T-helper 1 cell treated with Interleukin-12 subunit alpha and Interleukin-12 subunit beta and Interleukin-4 antibody, amounts not matched to agents 30 ng/mL and 1 ng/mL, for 36 hours (primary cell): ENCODE results near the gene PRMT9. TPM values are rescaled to one million over a fixed set of nuclear protein-coding genes. Genes with fewer than 3 reads are reported as not detected.

Experiments used
- intact Hi-C: fragments of 100-400 bp; cut with micrococcal nuclease; formaldehyde crosslinking; loops from one replicate; pipeline ENCODE4 v1.15.1; 2024
- total RNA-seq: library from RNA; stranded (reverse); gene quantifications from 2 replicates; pipeline ENCODE4 v1.2.3, GENCODE V29; 2022

Gene PRMT9
- total RNA-seq, 1 donor from 2014 or later, result 10.1 TPM

- intact Hi-C loops, result loop anchor here (5.0 kb wide), 4 partner anchors 45 to 1745 kb away; partner anchors contain the start of genes SLC10A7 and ZNF827
Measured at GRCh38 chr4:147682755-147683154, 1.2 kb downstream of the PRMT9 start.

DNA sequence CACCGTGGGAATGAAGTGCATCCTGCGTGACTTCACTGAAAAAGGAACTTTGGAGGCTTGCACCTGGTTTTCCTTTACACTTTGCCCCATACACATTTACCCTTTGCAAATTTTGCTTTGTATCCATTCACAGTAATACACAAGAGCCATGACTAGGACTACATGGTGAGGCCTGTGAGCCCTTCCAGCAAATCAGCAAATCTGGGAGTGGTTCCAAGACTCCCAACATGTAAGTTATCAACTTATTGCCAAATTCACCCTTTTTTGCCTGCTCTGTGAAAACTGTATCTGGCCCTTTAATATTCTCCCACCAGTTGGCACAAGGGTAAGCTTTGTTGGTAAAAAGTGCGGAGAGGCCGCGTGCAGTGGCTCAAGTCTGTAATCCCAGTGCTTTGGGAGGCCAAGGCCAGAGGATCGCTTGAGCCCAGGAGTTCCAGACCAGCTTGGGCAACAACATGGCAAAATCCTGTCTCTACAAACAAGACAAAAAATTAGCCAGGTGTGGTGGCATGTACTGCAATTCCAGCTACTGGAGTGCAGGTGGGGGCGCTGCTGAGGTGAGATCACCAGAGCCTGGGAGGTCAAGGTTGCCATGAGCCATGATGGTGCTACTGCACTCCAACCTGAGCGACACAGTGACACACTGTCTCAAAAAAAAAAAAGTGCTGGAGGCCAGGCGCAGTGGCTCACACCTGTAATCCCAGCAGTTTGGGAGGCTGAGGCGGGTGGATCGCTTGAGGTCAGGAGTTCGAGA is 5.0 kb downstream of the PRMT9 start:
- intact Hi-C loops, result no loop called here

- intact Hi-C loops, result no loop called here
Measured at GRCh38 chr4:147678106-147678505, 5.9 kb downstream of the PRMT9 start.

- intact Hi-C loops, result no loop called here
Measured at GRCh38 chr4:147674496-147674895, 9.5 kb downstream of the PRMT9 start.

DNA sequence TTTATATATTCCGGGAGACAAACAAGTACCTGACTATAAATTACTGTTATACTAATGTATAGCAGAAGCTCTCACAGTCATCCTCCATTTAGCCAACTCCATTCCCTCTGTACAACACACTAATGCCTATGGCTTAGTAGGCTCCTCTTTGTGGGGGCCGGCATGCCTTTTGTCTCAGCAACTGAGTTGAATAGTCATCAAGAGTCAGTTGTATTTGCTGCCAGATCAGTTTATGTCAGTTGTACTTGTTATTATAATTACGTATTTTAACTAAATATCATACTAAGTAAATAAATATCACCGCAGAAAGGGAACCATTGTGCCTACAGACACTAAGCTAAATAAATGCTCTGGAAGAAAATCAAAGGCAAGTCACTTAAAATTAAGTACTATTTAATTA is 9.9 kb downstream of the PRMT9 start:
- intact Hi-C loops, result no loop called here

DNA sequence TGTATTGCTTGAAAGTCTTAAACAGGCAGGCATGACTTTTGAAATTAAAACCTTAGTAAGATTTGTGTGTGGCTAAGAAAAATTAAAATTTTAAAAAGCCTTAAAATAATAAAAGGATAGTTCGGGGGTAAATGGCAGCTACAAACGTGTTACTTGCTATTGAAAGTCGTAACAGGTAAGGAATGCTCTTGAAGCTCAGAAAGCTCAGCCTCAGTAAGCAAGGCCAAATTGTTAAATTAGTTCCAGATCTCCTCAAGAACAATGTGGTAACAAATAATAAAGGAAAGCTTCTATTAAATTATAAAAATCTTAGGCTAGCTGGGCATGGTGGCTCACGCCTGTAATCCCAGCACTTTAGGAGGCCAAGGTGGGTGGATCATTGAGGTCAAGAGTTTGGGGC is 25.5 kb downstream of the PRMT9 start:
- intact Hi-C loops, result no loop called here

- intact Hi-C loops, result no loop called here
Measured at GRCh38 chr4:147655639-147656038, 28.3 kb downstream of the PRMT9 start.

- intact Hi-C loops, result no loop called here
Measured at GRCh38 chr4:147651563-147651962, 32.4 kb downstream of the PRMT9 start.

DNA sequence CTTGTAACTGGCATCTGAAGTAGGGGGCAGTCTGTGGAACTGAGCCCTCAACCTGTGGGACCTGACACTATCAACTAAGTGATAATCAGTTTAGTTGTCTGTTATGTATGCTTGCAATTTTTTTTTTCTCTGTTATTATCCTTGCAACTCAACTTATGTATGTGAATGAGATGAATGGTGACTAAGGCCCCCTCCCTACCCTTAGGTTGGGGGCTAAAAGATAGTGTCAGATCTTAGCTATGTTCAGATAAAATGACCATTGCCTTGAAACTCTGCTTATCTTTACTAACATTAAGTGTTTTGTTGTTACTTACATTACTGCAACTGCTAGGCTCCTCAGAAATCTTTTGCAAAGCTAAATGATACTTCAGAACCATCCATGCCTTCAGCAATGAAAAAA is 35.3 kb downstream of the PRMT9 start:
- intact Hi-C loops, result no loop called here

DNA sequence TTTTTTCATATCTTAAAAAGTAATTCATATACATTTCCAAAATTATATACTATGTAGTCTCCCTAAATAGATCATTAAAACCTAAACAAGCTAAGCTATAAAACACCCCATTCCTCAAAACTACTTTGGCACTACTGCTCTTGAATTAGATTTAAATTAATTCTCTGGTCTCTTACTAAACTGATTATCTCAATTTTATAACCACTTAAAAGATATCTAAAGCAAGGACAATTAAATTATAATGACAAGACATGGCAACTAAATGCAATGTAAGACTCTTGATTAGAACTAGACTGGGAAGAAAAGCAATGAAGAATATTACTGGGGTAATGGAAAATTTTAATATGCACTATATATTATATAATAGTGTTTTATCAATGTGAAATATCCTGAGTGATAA is 38.9 kb downstream of the PRMT9 start:
- intact Hi-C loops, result no loop called here

DNA sequence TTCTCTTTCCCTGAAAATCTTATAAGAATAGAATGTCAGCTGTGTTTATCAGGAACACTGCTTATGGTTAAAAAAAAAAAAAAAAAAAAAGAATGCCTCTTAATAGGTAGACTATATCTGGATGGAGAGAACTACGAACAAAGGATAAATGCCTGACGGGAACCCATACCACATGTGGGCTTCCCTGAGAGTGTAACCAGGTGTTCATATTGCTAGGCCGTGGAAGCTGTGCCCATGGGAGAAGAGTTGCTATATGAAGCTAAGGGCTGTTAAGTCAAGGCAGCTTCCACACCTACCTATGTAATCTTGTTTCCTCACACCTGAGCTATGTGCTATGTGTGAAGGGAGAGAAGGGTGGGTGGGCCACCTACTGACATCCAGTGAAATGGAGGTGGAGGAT is 39.5 kb downstream of the PRMT9 start:
- intact Hi-C loops, result no loop called here

- intact Hi-C loops, result no loop called here
Measured at GRCh38 chr4:147643616-147644015, 40.3 kb downstream of the PRMT9 start.

DNA sequence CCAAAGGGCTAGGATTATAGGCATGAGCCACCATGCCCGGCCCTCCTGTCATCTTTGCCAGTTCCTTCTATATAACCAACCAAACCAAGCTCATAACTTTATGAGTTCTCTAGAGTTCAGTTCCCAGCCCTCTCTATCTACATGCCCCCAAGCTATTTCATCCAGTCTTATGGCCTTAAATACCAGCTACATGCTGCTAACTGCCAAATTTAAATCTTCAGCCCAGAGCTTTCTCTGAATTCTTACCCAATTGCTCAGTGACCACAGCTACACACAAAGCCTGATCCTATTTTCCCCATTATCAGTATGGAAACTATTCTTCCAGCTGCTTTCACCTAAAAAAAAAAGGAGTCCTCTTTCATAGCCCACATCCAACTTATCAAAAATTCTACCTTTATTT is 43.6 kb downstream of the PRMT9 start:
- intact Hi-C loops, result no loop called here

DNA sequence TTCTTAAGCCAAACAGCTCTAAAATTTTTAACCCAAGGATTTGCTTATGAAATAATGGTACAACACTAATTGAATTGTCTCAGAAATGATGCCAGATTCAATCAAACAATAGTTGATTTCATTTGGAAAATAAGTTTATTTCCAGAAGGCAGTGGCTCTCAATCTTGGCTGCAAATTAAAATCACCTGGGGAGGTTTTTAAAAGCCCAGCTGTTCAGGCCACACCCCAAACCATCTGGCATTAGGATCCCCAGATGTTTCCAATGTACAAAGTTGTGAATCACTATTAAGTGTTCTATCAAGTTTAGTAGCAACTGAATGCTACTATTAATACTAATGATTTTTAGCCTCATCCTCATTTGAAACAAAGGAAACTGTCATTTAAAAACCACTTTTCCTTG is 44.6 kb downstream of the PRMT9 start:
- intact Hi-C loops, result loop anchor here (5.0 kb wide), 1 partner anchor 43 kb away; the partner anchor contains the start of gene PRMT9

DNA sequence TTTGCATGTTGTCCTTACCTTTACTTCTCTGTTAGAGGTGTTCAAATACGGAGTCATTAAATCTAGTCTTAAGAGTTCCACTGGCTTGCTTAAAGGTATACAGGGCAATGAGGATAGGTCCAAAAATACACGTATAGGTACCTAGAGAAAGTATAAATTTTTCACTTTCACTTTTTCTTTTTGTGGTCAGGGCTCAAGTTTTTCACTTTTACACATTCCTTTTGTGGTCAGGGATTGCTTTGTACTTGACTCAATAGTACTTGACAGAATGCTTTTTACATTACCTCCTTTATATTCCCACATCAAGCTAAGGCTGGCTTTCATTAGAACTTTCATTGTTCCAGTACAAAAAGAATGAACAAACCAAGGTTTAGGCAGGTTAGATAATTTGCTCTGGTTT is 45.0 kb downstream of the PRMT9 start:
- intact Hi-C loops, result loop anchor here (5.0 kb wide), 1 partner anchor 43 kb away; the partner anchor contains the start of gene PRMT9

DNA sequence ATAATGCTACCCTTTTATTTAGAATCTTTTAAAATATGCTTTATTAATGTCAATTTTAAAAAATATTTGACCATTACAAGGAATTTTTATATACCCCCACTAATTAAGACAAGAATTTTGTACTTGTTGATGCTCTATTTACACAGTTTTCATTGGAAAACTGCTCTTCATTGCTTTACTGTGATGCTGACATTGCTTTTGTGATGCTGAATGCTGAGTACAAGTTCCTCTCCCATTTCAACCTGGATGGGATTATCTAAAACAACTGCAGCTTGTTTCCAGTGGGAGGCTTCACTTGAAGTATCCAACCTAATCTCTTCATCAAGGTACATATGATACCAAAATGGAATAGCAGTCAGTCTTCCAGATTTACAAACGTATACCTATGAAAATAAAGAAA is 45.6 kb downstream of the PRMT9 start:
- intact Hi-C loops, result loop anchor here (5.0 kb wide), 1 partner anchor 44 kb away; the partner anchor contains the start of gene PRMT9

GRCh38 chr4:147635348-147635747 is 48.6 kb downstream of the PRMT9 start:
- intact Hi-C loops, result loop anchor here (5.0 kb wide), 1 partner anchor 47 kb away; the partner anchor contains the start of gene PRMT9

- intact Hi-C loops, result no loop called here
Measured at GRCh38 chr4:147633643-147634042, 50.3 kb downstream of the PRMT9 start.

DNA sequence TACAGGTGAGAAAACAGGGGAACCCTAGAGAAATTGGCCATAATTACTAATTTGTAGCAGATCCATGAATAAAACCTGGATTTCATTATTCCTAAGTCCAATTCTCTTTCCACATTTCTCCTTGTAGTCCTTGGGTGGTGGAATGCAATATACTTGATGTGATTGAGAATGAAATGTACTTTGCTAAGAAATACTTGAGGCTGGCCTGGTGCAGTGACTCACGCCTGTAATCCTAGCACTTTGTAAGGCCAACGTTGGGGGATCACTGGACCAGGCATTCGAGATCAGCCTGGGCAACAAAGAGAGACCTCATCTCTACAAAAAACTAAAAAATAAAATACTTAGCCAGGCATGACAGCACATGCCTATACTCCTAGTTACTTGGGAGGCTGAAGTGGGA is 50.9 kb downstream of the PRMT9 start:
- intact Hi-C loops, result no loop called here

DNA sequence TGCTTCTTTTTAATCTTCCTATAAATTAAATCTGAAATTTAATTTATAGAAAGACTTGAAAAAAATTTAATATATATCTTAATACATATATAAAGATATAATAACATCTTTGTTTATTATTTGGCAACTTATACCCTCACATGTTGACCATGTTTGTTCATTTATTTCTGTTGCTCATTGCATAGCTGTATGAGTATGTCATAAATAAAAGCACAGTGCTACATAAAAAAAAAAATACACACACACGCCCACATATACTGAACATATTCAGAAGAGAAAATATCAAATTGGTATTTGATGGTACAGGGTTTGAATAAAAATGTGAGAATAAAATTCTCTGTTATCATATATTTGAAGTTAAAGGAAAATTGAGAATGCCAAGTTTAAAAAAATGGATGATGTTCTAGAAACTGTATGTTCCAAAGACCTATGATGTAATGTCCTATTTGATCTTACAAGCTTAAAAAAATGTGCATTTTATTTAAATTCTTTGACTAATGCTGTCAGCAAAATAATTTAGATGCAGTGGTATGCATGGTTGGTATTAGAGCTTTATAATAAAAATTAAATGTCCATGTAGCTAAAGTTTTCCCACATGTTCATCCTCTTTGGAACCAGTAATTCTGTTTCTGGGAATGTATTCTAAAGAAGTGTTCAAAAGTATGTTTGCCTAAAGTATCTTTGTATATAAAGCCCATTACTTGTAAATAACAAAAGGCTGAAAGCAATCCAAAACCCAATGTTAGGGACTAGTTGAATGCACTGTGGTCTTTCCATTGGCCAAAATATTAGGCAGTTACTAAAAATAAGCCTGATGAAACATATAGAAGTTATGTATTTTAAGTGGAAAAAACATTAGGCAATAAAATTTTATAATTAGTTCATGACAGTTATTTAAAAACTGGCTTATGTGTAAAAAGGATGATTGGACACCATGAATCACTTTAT is 53.9 kb downstream of the PRMT9 start:
- intact Hi-C loops, result loop anchor here (1.0 kb wide), 1 partner anchor 10 kb away; no protein-coding TSS in a partner anchor

GRCh38 chr4:147628415-147628814 is 55.5 kb downstream of the PRMT9 start:
- intact Hi-C loops, result no loop called here

DNA sequence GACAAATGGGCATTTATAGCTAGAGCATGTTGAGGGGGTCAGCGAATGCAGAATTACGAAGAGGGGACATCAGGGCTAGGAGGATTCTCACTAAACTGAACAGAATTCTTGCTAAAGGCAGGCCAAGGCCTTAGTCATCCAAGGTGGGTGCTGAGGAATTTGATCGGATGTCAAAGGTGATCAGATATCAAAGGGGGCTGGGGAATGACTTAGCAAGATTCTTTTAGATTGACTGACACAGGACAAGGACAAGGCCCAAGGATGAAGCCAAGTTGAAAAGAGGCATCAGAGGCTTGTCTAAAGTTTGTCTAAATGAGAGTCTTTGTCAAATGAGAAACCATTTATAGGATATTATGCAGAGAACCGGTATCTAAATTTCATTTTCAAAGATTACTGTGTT is 57.1 kb downstream of the PRMT9 start:
- intact Hi-C loops, result no loop called here
